PC-3 (cell line): ENCODE data around the gene NEIL1. TPM values are rescaled to one million over a fixed set of nuclear protein-coding genes. Genes with fewer than 3 reads are reported as not detected.
"Not testable (repeated sequence)": the region's sequence is repeated elsewhere in the genome, so short reads cannot be mapped to it uniquely, and the experiment has no call there.

Experiments
- ATAC-seq: fragments of 200-7000 bp; cut with Tn5 transposase; 2 replicates; pipeline ENCODE4 v1.9.1; 2020; ENCODE audit warnings: mild to moderate bottlenecking, moderate library complexity
- BruUV-seq: library from RNA; stranded (reverse); fragments of 400-500 nt; replicated peaks from 2 replicates; lab custom pipeline; 2021; lab: Mats Ljungman, UMichigan
- CTCF ChIA-PET: fragments of 300-600 bp; sonication (Branson Sonifier 250); formaldehyde crosslinking; loops from one replicate; lab custom pipeline; 2022; ENCODE audit warnings: antibody characterized with exemption; lab: Charles Lee
- POLR2A ChIA-PET: fragments of 300-600 bp; sonication (Branson Sonifier 250); formaldehyde crosslinking; loops from one replicate; lab custom pipeline; 2022; ENCODE audit warnings: antibody characterized with exemption; ENCODE audit not compliant: unreplicated experiment; lab: Charles Lee
- DNase-seq: peaks from one replicate; pipeline ENCODE4 v3.0.0-alpha.2; 2015
- H2AFZ ChIP-seq: fragments of 300-600 bp; sonication (generic); 2 replicates; pipeline ENCODE4 v1.6.0; 2016; ENCODE audit warnings: antibody characterized with exemption, low read length
- H3F3A ChIP-seq: fragments of 300-600 bp; sonication (generic); one replicate; pipeline ENCODE4 v1.6.0; 2017; ENCODE audit warnings: antibody characterized with exemption, low read length, control low read depth, mild to moderate bottlenecking; ENCODE audit not compliant: unreplicated experiment
- H3K27ac ChIP-seq: fragments of 300-600 bp; sonication (generic); 2 replicates; pipeline ENCODE4 v1.5.1; 2016; ENCODE audit warnings: mild to moderate bottlenecking, low read length
- H3K27me3 ChIP-seq: fragments of 300-600 bp; sonication (generic); 2 replicates; pipeline ENCODE4 v1.6.1; 2016; ENCODE audit warnings: low read length, mixed read lengths
- H3K36me3 ChIP-seq: fragments of 300-600 bp; sonication (generic); 2 replicates; pipeline ENCODE4 v1.6.1; 2016; ENCODE audit warnings: low read depth, mixed run types, low read length, mixed read lengths
- H3K4me1 ChIP-seq: fragments of 300-600 bp; sonication (generic); 2 replicates; pipeline ENCODE4 v1.5.1; 2016; ENCODE audit warnings: low read length; ENCODE audit not compliant: insufficient read depth
- H3K4me2 ChIP-seq: fragments of 300-600 bp; sonication (generic); 2 replicates; pipeline ENCODE4 v1.6.0; 2016; ENCODE audit warnings: low read length
- H3K4me3 ChIP-seq: fragments of 300-600 bp; sonication (generic); 2 replicates; pipeline ENCODE4 v1.5.1; 2016; ENCODE audit warnings: mild to moderate bottlenecking, low read length, mixed read lengths
- H3K79me2 ChIP-seq: fragments of 300-600 bp; sonication (generic); 2 replicates; pipeline ENCODE4 v1.6.1; 2017; ENCODE audit warnings: low read length, mixed read lengths
- H3K9ac ChIP-seq: fragments of 300-600 bp; sonication (generic); 2 replicates; pipeline ENCODE4 v1.6.0; 2016; ENCODE audit warnings: mild to moderate bottlenecking, low read length
- H3K9me2 ChIP-seq: fragments of 300-600 bp; sonication (generic); replicated peaks from 2 replicates; pipeline ENCODE4 v1.6.1; 2016; ENCODE audit warnings: mixed run types, low read length, mixed read lengths
- H3K9me3 ChIP-seq: fragments of 300-600 bp; sonication (generic); 2 replicates; pipeline ENCODE4 v1.6.1; 2016; ENCODE audit warnings: low read length, mixed read lengths
- H4K20me1 ChIP-seq: fragments of 300-600 bp; sonication (generic); 2 replicates; pipeline ENCODE4 v1.6.1; 2016; ENCODE audit warnings: low read length, mixed read lengths
- CTCF ChIP-seq: fragments of 300-600 bp; sonication (generic); conservative IDR thresholded peaks from 2 replicates; pipeline ENCODE4 v1.5.1; 2017; ENCODE audit warnings: antibody characterized with exemption, low read depth, mild to moderate bottlenecking, low read length
- EZH2 ChIP-seq: fragments of 300-600 bp; sonication (generic); IDR thresholded peaks from one replicate; pipeline ENCODE4 v1.6.1; 2017; ENCODE audit warnings: antibody characterized with exemption, mild to moderate bottlenecking, low read length; ENCODE audit not compliant: unreplicated experiment
- EZH2phosphoT487 ChIP-seq: fragments of 300-600 bp; sonication (generic); IDR thresholded peaks from 2 replicates; pipeline ENCODE4 v1.6.1; 2018; ENCODE audit warnings: mild to moderate bottlenecking, antibody characterized with exemption, low read length, borderline replicate concordance
- intact Hi-C: fragments of 100-400 bp; cut with micrococcal nuclease; formaldehyde crosslinking; loops from 2 replicates; pipeline ENCODE4 v1.9.0; 2023
- total RNA-seq: library from RNA; depleted of rRNA; stranded (reverse); fragments of >200 nt; gene quantifications from 2 replicates; pipeline ENCODE4 v1.2.3, GENCODE V29; 2014

The NEIL1 gene
- total RNA-seq, 1 experiment from 2014 or later, result 4.1 TPM

- Histone ChIP-seq H3K4me2 (no peak overlapping the region), H3K4me3 (no peak overlapping the region), H3K9me2 (no peaks in the 10 kb centered on the region), H3K27me3 (no peaks in the 10 kb centered on the region), H3K27ac (no peak overlapping the region), H4K20me1 (no peaks in the 10 kb centered on the region), H3F3A (no peaks in the 10 kb centered on the region), H3K9ac (no peak overlapping the region), H3K79me2 (no peaks in the 10 kb centered on the region), H3K9me3 (no peaks in the 10 kb centered on the region), H3K36me3 (peaks cover 49% of the 10 kb centered on the region), H3K4me1 (no peaks in the 10 kb centered on the region), H2AFZ (no peak overlapping the region)
- BruUV-seq, result no TSS peak
- ATAC-seq, result no peak
- ChIA-PET POLR2A (interaction anchor here (0.7 kb wide), 1 partner anchor 11 kb away, joined by 22 read pairs; no protein-coding TSS in a partner anchor), CTCF (no interaction called here)
- DNase-seq, result no peak
- TF ChIP-seq EZH2phosphoT487 (no peak), EZH2 (no peak), CTCF (no peak)
- intact Hi-C loops, result no loop called here
Observed at GRCh38 chr15:75380773-75381172, 33.9 kb downstream of the NEIL1 start.

GRCh38 chr15:75383986-75384385, 37.1 kb downstream of the NEIL1 start:
- POLR2A ChIA-PET, CTCF ChIA-PET, ATAC-seq, H3K9me3 ChIP-seq, H3K9ac ChIP-seq, DNase-seq, intact Hi-C loops, BruUV-seq, H3K4me1 ChIP-seq, H3K27ac ChIP-seq, H3K4me3 ChIP-seq, H4K20me1 ChIP-seq, H3K27me3 ChIP-seq, H3K9me2 ChIP-seq, H3K4me2 ChIP-seq, H3F3A ChIP-seq, H3K79me2 ChIP-seq, H2AFZ ChIP-seq: not testable (repeated sequence)
- peaks cover 45% of the 10 kb centered on the region for H3K36me3 ChIP-seq

- no TSS peak for BruUV-seq
- H3K9me2 ChIP-seq, result no peaks in the 10 kb centered on the region
- ChIA-PET CTCF (no interaction called here), POLR2A (no interaction called here)
- no peaks in the 10 kb centered on the region for H4K20me1 ChIP-seq
- intact Hi-C loops, result no loop called here
- no peak overlapping the region for H3K9ac ChIP-seq
- no peaks in the 10 kb centered on the region for H3F3A ChIP-seq
- no peak overlapping the region for H3K4me2 ChIP-seq
- DNase-seq (no peak), ATAC-seq (no peak)
- peaks cover 65% of the 10 kb centered on the region for H3K36me3 ChIP-seq
- no peak overlapping the region for H3K4me3 ChIP-seq
- no peaks in the 10 kb centered on the region for H3K4me1 ChIP-seq
- H3K27ac ChIP-seq, result no peak overlapping the region
- no peaks in the 10 kb centered on the region for H3K79me2 ChIP-seq
- TF ChIP-seq EZH2phosphoT487 (no peak), EZH2 (no peak), CTCF (no peak)
- H3K27me3 ChIP-seq, result no peaks in the 10 kb centered on the region
- H2AFZ ChIP-seq, result no peak overlapping the region
- no peaks in the 10 kb centered on the region for H3K9me3 ChIP-seq
Observed at GRCh38 chr15:75389791-75390382, 43.0 kb downstream of the NEIL1 start.
